H1 (cell line): ENCODE data around the gene RANBP17. TPM values are rescaled to one million over a fixed set of nuclear protein-coding genes. Genes with fewer than 3 reads are reported as not detected.

ENCODE experiments used
- JUND ChIP-seq: IDR thresholded peaks from 2 replicates; pipeline ENCODE4 v1.6.1; 2011; ENCODE audit warnings: mild to moderate bottlenecking, improper control_type of control experiment, low read length
- RNF2 ChIP-seq: fragments of 200-900, 300-1000 bp; sonication (generic); IDR thresholded peaks from 2 replicates; pipeline ENCODE4 v1.7.1; 2016; ENCODE audit warnings: borderline replicate concordance, low read depth, mild to moderate bottlenecking, antibody characterized with exemption, low read length; ENCODE audit not compliant: poor library complexity, severe bottlenecking; ENCODE audit errors: missing control alignments
- SUZ12 ChIP-seq: fragments of 200-600 bp; sonication (generic); IDR thresholded peaks from 2 replicates; pipeline ENCODE4 v1.6.1; 2012; ENCODE audit warnings: mild to moderate bottlenecking, inconsistent platforms, low read length, moderate library complexity, mixed read lengths
- polyA plus RNA-seq, 7 experiments: library from polyadenylated mRNA; depleted of rRNA in 3 of 7; stranded (reverse) in 5 of 7; unstranded in 2 of 7; fragments of >200 nt in 5 of 7; fragments of 200-250 nt in 2 of 7; gene quantifications; 1 replicate in 5 of 7; 2 replicates in 1 of 7; 4 replicates in 1 of 7; pipeline versions ENCODE4 v1.2.1 to v1.2.3, GENCODE V29; 2011 to 2013; ENCODE audit warnings: missing spikeins in 2 of 7, mixed read lengths in 2 of 7
- total RNA-seq: library from RNA; stranded (reverse); fragmentation: NEBNext Ultra II Directional; extraction: Animal tissue kit (Norgen Biotek cat#: 25700); gene quantifications from 2 replicates; pipeline ENCODE4 v1.2.1, GENCODE V29; 2021
- TF ChIP-seq, protein P1 (sequence below): fragments of 300-600 bp; sonication (generic); IDR thresholded peaks from 2 replicates; pipeline ENCODE4 v1.7.1; 2012; ENCODE audit warnings: low read length, moderate library complexity, mild to moderate bottlenecking, inconsistent platforms; ENCODE audit not compliant: insufficient replicate concordance
- TF ChIP-seq, protein P2 (sequence below): IDR thresholded peaks from 2 replicates; pipeline ENCODE4 v1.6.1; 2012; ENCODE audit warnings: inconsistent platforms

The RANBP17 gene
- total and polyA plus RNA-seq, 2 of the 8 experiments (the other 6 are each of a cell fraction or from before 2014, with no cell fraction given): 8.6 to 21.3 TPM

DNA sequence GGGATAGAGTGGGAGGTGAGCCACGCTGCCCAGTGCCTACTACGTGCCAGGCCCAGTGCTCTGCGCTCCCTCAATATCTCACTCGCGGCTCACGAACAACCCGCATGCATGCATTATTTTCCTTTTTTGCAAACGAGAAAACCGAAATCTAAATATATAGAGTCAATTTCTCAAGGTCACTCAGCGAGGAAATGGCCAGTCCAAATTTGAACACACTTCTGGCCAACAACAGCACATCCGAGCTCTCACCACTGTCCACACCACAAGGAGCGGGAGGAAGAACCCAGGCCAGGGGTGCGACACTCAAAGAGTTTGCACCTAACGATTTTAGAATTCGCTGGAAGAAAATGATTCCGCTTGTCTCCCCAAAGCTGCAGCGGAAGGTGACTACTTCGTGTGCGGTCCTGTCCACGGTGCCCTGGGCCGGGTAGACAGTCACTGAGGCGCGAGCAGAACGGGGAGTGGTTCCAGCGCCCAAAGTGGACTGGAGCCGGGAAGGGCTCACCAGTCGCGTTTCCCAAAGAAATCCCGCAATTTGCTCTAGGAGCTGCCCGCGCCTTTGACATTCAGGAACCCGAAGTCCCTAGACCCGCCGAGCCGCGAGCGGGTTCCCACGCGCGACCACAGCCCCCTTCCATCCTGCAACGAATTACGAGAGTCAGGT is 446.1 kb downstream of the RANBP17 start (continued):
- TF ChIP-seq, protein P1, sequence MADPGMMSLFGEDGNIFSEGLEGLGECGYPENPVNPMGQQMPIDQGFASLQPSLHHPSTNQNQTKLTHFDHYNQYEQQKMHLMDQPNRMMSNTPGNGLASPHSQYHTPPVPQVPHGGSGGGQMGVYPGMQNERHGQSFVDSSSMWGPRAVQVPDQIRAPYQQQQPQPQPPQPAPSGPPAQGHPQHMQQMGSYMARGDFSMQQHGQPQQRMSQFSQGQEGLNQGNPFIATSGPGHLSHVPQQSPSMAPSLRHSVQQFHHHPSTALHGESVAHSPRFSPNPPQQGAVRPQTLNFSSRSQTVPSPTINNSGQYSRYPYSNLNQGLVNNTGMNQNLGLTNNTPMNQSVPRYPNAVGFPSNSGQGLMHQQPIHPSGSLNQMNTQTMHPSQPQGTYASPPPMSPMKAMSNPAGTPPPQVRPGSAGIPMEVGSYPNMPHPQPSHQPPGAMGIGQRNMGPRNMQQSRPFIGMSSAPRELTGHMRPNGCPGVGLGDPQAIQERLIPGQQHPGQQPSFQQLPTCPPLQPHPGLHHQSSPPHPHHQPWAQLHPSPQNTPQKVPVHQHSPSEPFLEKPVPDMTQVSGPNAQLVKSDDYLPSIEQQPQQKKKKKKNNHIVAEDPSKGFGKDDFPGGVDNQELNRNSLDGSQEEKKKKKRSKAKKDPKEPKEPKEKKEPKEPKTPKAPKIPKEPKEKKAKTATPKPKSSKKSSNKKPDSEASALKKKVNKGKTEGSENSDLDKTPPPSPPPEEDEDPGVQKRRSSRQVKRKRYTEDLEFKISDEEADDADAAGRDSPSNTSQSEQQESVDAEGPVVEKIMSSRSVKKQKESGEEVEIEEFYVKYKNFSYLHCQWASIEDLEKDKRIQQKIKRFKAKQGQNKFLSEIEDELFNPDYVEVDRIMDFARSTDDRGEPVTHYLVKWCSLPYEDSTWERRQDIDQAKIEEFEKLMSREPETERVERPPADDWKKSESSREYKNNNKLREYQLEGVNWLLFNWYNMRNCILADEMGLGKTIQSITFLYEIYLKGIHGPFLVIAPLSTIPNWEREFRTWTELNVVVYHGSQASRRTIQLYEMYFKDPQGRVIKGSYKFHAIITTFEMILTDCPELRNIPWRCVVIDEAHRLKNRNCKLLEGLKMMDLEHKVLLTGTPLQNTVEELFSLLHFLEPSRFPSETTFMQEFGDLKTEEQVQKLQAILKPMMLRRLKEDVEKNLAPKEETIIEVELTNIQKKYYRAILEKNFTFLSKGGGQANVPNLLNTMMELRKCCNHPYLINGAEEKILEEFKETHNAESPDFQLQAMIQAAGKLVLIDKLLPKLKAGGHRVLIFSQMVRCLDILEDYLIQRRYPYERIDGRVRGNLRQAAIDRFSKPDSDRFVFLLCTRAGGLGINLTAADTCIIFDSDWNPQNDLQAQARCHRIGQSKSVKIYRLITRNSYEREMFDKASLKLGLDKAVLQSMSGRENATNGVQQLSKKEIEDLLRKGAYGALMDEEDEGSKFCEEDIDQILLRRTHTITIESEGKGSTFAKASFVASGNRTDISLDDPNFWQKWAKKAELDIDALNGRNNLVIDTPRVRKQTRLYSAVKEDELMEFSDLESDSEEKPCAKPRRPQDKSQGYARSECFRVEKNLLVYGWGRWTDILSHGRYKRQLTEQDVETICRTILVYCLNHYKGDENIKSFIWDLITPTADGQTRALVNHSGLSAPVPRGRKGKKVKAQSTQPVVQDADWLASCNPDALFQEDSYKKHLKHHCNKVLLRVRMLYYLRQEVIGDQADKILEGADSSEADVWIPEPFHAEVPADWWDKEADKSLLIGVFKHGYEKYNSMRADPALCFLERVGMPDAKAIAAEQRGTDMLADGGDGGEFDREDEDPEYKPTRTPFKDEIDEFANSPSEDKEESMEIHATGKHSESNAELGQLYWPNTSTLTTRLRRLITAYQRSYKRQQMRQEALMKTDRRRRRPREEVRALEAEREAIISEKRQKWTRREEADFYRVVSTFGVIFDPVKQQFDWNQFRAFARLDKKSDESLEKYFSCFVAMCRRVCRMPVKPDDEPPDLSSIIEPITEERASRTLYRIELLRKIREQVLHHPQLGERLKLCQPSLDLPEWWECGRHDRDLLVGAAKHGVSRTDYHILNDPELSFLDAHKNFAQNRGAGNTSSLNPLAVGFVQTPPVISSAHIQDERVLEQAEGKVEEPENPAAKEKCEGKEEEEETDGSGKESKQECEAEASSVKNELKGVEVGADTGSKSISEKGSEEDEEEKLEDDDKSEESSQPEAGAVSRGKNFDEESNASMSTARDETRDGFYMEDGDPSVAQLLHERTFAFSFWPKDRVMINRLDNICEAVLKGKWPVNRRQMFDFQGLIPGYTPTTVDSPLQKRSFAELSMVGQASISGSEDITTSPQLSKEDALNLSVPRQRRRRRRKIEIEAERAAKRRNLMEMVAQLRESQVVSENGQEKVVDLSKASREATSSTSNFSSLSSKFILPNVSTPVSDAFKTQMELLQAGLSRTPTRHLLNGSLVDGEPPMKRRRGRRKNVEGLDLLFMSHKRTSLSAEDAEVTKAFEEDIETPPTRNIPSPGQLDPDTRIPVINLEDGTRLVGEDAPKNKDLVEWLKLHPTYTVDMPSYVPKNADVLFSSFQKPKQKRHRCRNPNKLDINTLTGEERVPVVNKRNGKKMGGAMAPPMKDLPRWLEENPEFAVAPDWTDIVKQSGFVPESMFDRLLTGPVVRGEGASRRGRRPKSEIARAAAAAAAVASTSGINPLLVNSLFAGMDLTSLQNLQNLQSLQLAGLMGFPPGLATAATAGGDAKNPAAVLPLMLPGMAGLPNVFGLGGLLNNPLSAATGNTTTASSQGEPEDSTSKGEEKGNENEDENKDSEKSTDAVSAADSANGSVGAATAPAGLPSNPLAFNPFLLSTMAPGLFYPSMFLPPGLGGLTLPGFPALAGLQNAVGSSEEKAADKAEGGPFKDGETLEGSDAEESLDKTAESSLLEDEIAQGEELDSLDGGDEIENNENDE: no peak
- TF ChIP-seq, protein P2, sequence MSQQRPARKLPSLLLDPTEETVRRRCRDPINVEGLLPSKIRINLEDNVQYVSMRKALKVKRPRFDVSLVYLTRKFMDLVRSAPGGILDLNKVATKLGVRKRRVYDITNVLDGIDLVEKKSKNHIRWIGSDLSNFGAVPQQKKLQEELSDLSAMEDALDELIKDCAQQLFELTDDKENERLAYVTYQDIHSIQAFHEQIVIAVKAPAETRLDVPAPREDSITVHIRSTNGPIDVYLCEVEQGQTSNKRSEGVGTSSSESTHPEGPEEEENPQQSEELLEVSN: no peak
- TF ChIP-seq RNF2: no peak
- TF ChIP-seq SUZ12: peak; percentile 93
- no peak for TF ChIP-seq JUND
